Upper lobe of right lung (tissue), 1 donor: ENCODE data around the gene ZGPAT. TPM values are rescaled to one million over a fixed set of nuclear protein-coding genes. Genes with fewer than 3 reads are reported as not detected.
A peak's percentile ranks its signal among the peaks of the same experiment; 100 is the strongest.

Experiments
- ATAC-seq: fragments of 200-7000 bp; cut with Tn5 transposase; one replicate; pipeline ENCODE4 v1.9.1; 2020; ENCODE audit warnings: mild to moderate bottlenecking, moderate library complexity
- DNase-seq: peaks from one replicate; pipeline ENCODE4 v3.0.0-alpha.2; 2020
- H3K27ac ChIP-seq: fragments of 200-600 bp; one replicate; pipeline ENCODE4 v1.8.0; 2022
- H3K27me3 ChIP-seq: fragments of 200-600 bp; one replicate; pipeline ENCODE4 v1.8.0; 2022; ENCODE audit warnings: mild to moderate bottlenecking
- H3K36me3 ChIP-seq: fragments of 200-600 bp; one replicate; pipeline ENCODE4 v1.8.0; 2022
- H3K4me1 ChIP-seq: fragments of 200-600 bp; one replicate; pipeline ENCODE4 v1.8.0; 2022
- H3K4me3 ChIP-seq: fragments of 200-600 bp; one replicate; pipeline ENCODE4 v1.8.0; 2022; ENCODE audit warnings: mild to moderate bottlenecking
- H3K9me3 ChIP-seq: fragments of 200-600 bp; one replicate; pipeline ENCODE4 v1.8.0; 2022
- intact Hi-C: fragments of 100-400 bp; cut with DNase I; formaldehyde crosslinking; loops from one replicate; pipeline ENCODE4 v1.11.0; 2022
- total RNA-seq: library from RNA; stranded (reverse); fragmentation: NEBNext Ultra II Directional; extraction: Animal tissue kit (Norgen Biotek cat#: 25700); gene quantifications from one replicate; pipeline ENCODE4 v1.2.1, GENCODE V29; 2021
- TF ChIP-seq, protein P1 (sequence below): fragments of 200-600 bp; IDR thresholded peaks from one replicate; pipeline ENCODE4 v1.8.0; 2022; ENCODE audit warnings: antibody characterized with exemption
- donor health status: DM: no; HTN: yes; CAD: no; lungs with severe emphysema.

Gene ZGPAT
- total RNA-seq, 1 donor from 2014 or later, result 27.6 TPM

GRCh38 chr20:63692436-63693082 lies 15.3 kb upstream of the ZGPAT start:
- H3K4me1 ChIP-seq, result peaks cover 33% of the 10 kb centered on the region
- H3K36me3 ChIP-seq, result peaks cover 15% of the 10 kb centered on the region
- intact Hi-C loops, result no loop called here
- no peak for ATAC-seq
- H3K4me3 ChIP-seq, result no peak overlapping the region
- DNase-seq, result no peak
- peak overlapping the region; percentile 63 for H3K27ac ChIP-seq
- no peaks in the 10 kb centered on the region for H3K27me3 ChIP-seq
- H3K9me3 ChIP-seq, result no peaks in the 10 kb centered on the region
- TF ChIP-seq, protein P1, sequence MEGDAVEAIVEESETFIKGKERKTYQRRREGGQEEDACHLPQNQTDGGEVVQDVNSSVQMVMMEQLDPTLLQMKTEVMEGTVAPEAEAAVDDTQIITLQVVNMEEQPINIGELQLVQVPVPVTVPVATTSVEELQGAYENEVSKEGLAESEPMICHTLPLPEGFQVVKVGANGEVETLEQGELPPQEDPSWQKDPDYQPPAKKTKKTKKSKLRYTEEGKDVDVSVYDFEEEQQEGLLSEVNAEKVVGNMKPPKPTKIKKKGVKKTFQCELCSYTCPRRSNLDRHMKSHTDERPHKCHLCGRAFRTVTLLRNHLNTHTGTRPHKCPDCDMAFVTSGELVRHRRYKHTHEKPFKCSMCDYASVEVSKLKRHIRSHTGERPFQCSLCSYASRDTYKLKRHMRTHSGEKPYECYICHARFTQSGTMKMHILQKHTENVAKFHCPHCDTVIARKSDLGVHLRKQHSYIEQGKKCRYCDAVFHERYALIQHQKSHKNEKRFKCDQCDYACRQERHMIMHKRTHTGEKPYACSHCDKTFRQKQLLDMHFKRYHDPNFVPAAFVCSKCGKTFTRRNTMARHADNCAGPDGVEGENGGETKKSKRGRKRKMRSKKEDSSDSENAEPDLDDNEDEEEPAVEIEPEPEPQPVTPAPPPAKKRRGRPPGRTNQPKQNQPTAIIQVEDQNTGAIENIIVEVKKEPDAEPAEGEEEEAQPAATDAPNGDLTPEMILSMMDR, result no peak

DNA sequence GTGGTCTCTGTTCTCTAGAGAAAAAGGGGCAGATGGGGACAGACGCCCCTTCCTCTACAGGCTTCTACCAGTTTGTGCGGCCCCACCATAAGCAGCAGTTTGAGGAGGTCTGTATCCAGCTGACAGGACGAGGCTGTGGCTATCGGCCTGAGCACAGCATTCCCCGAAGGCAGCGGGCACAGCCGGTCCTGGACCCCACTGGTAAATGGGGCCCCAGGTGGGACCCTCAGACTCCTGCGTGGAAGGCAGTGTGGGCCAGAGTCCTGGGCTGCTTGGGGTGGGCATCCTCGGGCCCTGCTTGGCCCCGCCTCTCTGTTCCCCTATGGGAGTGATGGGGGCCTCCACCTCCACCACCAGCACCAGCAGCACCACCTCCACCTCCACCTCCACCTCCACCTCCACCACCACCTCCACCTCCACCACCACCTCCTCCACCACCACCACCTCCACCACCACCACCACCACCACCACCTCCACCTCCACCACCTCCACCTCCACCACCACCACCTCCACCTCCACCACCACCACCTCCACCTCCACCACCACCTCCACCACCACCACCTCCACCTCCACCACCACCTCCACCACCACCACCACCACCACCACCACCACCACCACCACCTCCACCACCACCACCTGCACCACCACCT lies 14.6 kb upstream of the ZGPAT start:
- Histone ChIP-seq H3K27ac (no peak overlapping the region), H3K4me1 (peaks cover 27% of the 10 kb centered on the region), H3K36me3 (peaks cover 15% of the 10 kb centered on the region), H3K27me3 (no peaks in the 10 kb centered on the region), H3K9me3 (no peaks in the 10 kb centered on the region), H3K4me3 (no peak overlapping the region)
- TF ChIP-seq, protein P1, result no peak
- intact Hi-C loops, result no loop called here
- no peak for ATAC-seq
- no peak for DNase-seq

DNA sequence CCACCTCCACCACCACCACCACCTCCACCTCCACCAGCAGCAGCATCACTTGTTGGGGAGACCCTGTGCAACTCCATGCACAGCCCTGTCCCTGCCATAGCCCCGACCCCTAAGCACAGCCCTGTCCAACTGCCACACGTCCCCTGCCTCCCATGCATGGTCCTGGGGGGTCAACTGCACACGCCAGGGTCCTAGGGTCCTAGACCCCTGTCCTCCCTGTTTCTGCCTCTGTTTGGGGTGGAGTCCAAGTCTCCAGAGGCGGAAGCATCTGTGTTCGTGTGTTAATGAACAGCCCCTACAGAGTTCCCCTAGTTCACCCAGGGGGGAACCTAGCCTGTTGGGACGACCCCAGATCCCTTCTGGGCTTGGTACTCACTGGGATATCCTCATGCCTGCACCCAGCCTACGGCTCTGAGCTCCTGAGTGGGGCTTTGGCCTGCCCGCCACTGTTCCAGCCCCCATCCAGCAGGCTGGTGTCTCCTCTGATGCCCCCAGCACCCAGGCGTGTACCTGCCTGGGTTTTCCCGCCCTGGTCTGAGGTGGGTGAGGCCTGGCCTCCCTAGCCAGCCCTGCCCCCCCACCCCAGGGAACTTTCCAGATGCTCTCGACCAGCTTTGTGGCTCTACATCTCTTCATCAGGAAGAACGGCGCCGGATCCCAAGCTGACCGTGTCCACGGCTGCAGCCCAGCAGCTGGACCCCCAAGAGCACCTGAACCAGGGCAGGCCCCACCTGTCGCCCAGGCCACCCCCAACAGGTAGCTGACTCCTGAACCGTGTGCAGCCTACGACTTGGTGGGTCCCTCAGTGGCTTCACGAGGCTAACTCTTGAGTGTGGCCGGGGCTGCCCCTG lies 13.9 kb upstream of the ZGPAT start:
- TF ChIP-seq, protein P1, result no peak
- Histone ChIP-seq H3K9me3 (no peaks in the 10 kb centered on the region), H3K4me1 (peaks cover 20% of the 10 kb centered on the region), H3K27ac (no peak overlapping the region), H3K27me3 (no peaks in the 10 kb centered on the region), H3K4me3 (no peak overlapping the region), H3K36me3 (peaks cover 15% of the 10 kb centered on the region)
- no peak for DNase-seq
- ATAC-seq, result no peak
- intact Hi-C loops, result no loop called here

GRCh38 chr20:63694584-63695423 lies 13.0 kb upstream of the ZGPAT start:
- TF ChIP-seq, protein P1, result no peak
- Histone ChIP-seq H3K9me3 (no peaks in the 10 kb centered on the region), H3K36me3 (peaks cover 15% of the 10 kb centered on the region), H3K4me1 (peaks cover 16% of the 10 kb centered on the region), H3K27ac (no peak overlapping the region), H3K4me3 (no peak overlapping the region), H3K27me3 (no peaks in the 10 kb centered on the region)
- intact Hi-C loops, result no loop called here
- ATAC-seq, result no peak
- DNase-seq, result no peak
